Measurements from ENCODE around the gene ZNF302. TPM values are rescaled to one million over a fixed set of nuclear protein-coding genes. Genes with fewer than 3 reads are reported as not detected.
A peak's percentile ranks its signal among the peaks of the same experiment; 100 is the strongest.

Gene ZNF302
- total and polyA plus RNA-seq, 2 experiments from 2014 or later: 16.6 to 27.4 TPM

GRCh38 chr19:34667349-34668076 is 10.0 kb upstream of the ZNF302 start:
- Histone ChIP-seq H3K4me1 (ENCODE audit: insufficient read depth) (peaks cover 3% of the 10 kb centered on the region; the same call in 1 of the 2 replicates), H3K27ac (ENCODE audit: low read depth) (no peak overlapping the region), H3K4me3 (no peak overlapping the region), H3K79me2 (replicated peaks; ENCODE audit: insufficient read depth) (no peaks in the 10 kb centered on the region), H3K9me2 (ENCODE audit: insufficient read depth) (no peaks in the 10 kb centered on the region), H4K20me1 (replicated peaks; ENCODE audit: insufficient read depth) (no peaks in the 10 kb centered on the region), H3K4me2 (peak overlapping the region; percentile 55; the same call in 1 of the 2 replicates), H2AFZ (no peak overlapping the region), H3F3A (replicated peaks; ENCODE audit: low read depth) (no peaks in the 10 kb centered on the region), H3K36me3 (ENCODE audit: insufficient read depth) (no peaks in the 10 kb centered on the region), H3K27me3 (ENCODE audit: insufficient read depth) (no peaks in the 10 kb centered on the region)
- Mint-ChIP-seq H3K36me3 (ENCODE audit: low read depth) (peaks cover 4% of the 10 kb centered on the region; the same call in 1 of the 3 replicates), H3K9me3 (peaks cover 4% of the 10 kb centered on the region; the same call in 1 of the 3 replicates), H3K27ac (peak overlapping the region; percentile 55), H3K4me1 (peaks cover 19% of the 10 kb centered on the region), H3K27me3 (ENCODE audit: insufficient read depth, low read depth, poor library complexity) (peaks cover 10% of the 10 kb centered on the region), H3K4me3 (peak overlapping the region; percentile 34; the same call in 2 of the 3 replicates)
- DNase-seq (ENCODE audit: low spot score) (peak; percentile 28), ATAC-seq (peak; percentile 69)
- TF ChIP-seq EZH2 (IDR thresholded peaks at IDR 0.05; ENCODE audit: low read depth, unreplicated experiment) (no peak), REST (IDR thresholded peaks at IDR 0.05; ENCODE audit: unreplicated experiment) (no peak), ETS1 (IDR thresholded peaks at IDR 0.05) (no peak), CTCF (conservative IDR thresholded peaks at IDR 0.05; ENCODE audit: low read depth in 2 of 2) (no peak), ZNF331 (CRISPR knock-in tag; IDR thresholded peaks at IDR 0.05; ENCODE audit: low read depth) (no peak), CREB1 (CRISPR knock-in tag; IDR thresholded peaks at IDR 0.05; ENCODE audit: low read depth) (no peak), POLR2AphosphoS5 (IDR thresholded peaks at IDR 0.05; ENCODE audit: low read depth) (no peak), EZH2phosphoT487 (IDR thresholded peaks at IDR 0.05; ENCODE audit: unreplicated experiment) (no peak), ZNF114 (CRISPR knock-in tag; IDR thresholded peaks at IDR 0.05) (no peak), STAT1 (IDR thresholded peaks at IDR 0.05; ENCODE audit: unreplicated experiment) (no peak), NANOG (IDR thresholded peaks at IDR 0.05; ENCODE audit: borderline replicate concordance) (no peak), JUNB (IDR thresholded peaks at IDR 0.05; ENCODE audit: unreplicated experiment) (no peak), ZNF462 (CRISPR knock-in tag; IDR thresholded peaks at IDR 0.05) (no peak)
